T47D (cell line): ENCODE measurements around the gene MRPL32.

Source experiments
- DNase-seq, 2 experiments: peaks; one replicate each; pipeline versions ENCODE4 v3.0.0 to v3.0.0-alpha.2; 2011 to 2012; ENCODE audit warnings: low read depth in 1 of 2, low spot score in 1 of 2
- JUND ChIP-seq: IDR thresholded peaks from 2 replicates; pipeline ENCODE4 v1.6.1; 2012; ENCODE audit warnings: low read depth
- in situ Hi-C: cut with HindIII; loops from 2 replicates; pipeline ENCODE4 v1.10.0; 2016; ENCODE audit warnings: low sequenced_read_pairs, low pct_unique_long_range_greater_than_20kb

MRPL32 gene

GRCh38 chr7:42932811-42933591, 825 bp downstream of the MRPL32 start:
- in situ Hi-C loops, result no loop called here
- no peak for TF ChIP-seq JUND
- DNase-seq, result no peak

GRCh38 chr7:42934291-42934690, 2.1 kb downstream of the MRPL32 start:
- in situ Hi-C loops, result no loop called here
- no peak for TF ChIP-seq JUND
- no peak for DNase-seq

GRCh38 chr7:42935861-42936260, 3.7 kb downstream of the MRPL32 start:
- TF ChIP-seq JUND, result no peak
- no peak for DNase-seq
- in situ Hi-C loops, result no loop called here

GRCh38 chr7:42939457-42940240, 7.5 kb downstream of the MRPL32 start:
- in situ Hi-C loops, result no loop called here
- no peak for TF ChIP-seq JUND
- DNase-seq, result no peak

- TF ChIP-seq JUND, result no peak
- DNase-seq, result peak; percentile 70 to 88
- in situ Hi-C loops, result no loop called here
Observed at GRCh38 chr7:42940985-42941847, 9.0 kb downstream of the MRPL32 start.

- in situ Hi-C loops, result no loop called here
- DNase-seq, result no peak
- no peak for TF ChIP-seq JUND
Observed at GRCh38 chr7:42945821-42946626, 13.8 kb downstream of the MRPL32 start.

GRCh38 chr7:42946627-42946950, 14.4 kb downstream of the MRPL32 start:
- TF ChIP-seq JUND, result no peak
- in situ Hi-C loops, result no loop called here
- DNase-seq, result no peak

- TF ChIP-seq JUND, result no peak
- in situ Hi-C loops, result no loop called here
- DNase-seq, result no peak
Observed at GRCh38 chr7:42947521-42947920, 15.3 kb downstream of the MRPL32 start.

- no peak for DNase-seq
- in situ Hi-C loops, result no loop called here
- no peak for TF ChIP-seq JUND
Observed at GRCh38 chr7:42950417-42950816, 18.2 kb downstream of the MRPL32 start.

GRCh38 chr7:42952328-42952727, 20.2 kb downstream of the MRPL32 start:
- in situ Hi-C loops, result no loop called here
- DNase-seq, result no peak

GRCh38 chr7:42953994-42954393, 21.8 kb downstream of the MRPL32 start:
- in situ Hi-C loops, result no loop called here
- no peak for DNase-seq
- no peak for TF ChIP-seq JUND

More at GRCh38 chr7:42952328-42952727, 20.2 kb downstream of the MRPL32 start:
- TF ChIP-seq JUND, result no peak

GRCh38 chr7:42956062-42956461, 23.9 kb downstream of the MRPL32 start:
- no peak for TF ChIP-seq JUND

More at GRCh38 chr7:42956062-42956461, 23.9 kb downstream of the MRPL32 start:
- no peak for DNase-seq
- in situ Hi-C loops, result no loop called here
